Measurements from ENCODE around the gene ITPK1.

DNA sequence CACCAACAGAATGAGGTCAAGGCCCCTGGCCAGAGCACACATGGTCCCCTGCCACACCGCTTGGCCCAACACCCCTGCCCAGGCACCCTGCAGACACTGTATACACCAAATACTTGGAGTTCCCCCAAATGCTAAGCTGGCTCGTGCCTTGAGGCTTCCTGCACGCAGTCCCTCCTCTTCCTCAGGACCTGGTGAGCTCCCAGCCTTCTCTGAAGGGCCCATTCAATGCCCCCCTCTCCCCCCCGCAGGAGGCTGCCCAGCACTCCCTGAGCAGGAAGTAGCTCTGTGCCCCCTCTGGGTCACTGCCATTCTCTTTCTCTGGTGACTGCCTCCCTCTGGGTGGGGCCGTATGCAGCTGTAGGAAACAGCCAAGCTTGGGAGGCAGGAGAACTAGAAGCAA, 75.3 kb downstream of the ITPK1 start:
- TF ChIP-seq POLR2AphosphoS5 (IDR thresholded peaks at IDR 0.05; ENCODE audit: borderline replicate concordance, low read depth, low read length) (no peak), FOXP2 (optimal IDR thresholded peaks at IDR 0.05; ENCODE audit: control extremely low read depth, extremely low read length, insufficient read depth) (no peak), EZH2 (IDR thresholded peaks at IDR 0.05) (no peak)

Measured in SK-N-MC (cell line).